ENCODE results near the gene PRADC1.

DNA sequence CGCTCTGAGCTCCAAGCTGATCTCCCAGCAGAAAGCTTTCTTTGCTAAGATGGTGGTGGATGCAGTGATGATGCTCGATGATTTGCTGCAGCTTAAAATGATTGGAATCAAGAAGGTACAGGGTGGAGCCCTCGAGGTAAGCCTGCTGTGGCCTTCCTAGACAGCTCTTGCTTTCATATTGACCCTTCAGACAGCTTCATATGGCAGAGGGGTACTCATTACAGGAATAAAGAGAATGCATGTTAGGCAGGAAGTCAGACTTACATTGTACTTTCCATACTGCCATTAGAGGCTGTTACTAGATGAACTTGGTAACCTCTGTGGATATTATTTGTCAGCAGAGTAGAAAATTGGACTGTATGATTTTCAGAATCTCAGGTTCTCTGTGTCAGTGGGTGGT, 11.5 kb upstream of the PRADC1 start:
- TF ChIP-seq POLR2A (IDR thresholded peaks at IDR 0.05; ENCODE audit: low read depth), result no peak
- TF ChIP-seq, protein P1, sequence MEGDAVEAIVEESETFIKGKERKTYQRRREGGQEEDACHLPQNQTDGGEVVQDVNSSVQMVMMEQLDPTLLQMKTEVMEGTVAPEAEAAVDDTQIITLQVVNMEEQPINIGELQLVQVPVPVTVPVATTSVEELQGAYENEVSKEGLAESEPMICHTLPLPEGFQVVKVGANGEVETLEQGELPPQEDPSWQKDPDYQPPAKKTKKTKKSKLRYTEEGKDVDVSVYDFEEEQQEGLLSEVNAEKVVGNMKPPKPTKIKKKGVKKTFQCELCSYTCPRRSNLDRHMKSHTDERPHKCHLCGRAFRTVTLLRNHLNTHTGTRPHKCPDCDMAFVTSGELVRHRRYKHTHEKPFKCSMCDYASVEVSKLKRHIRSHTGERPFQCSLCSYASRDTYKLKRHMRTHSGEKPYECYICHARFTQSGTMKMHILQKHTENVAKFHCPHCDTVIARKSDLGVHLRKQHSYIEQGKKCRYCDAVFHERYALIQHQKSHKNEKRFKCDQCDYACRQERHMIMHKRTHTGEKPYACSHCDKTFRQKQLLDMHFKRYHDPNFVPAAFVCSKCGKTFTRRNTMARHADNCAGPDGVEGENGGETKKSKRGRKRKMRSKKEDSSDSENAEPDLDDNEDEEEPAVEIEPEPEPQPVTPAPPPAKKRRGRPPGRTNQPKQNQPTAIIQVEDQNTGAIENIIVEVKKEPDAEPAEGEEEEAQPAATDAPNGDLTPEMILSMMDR (IDR thresholded peaks at IDR 0.05), result no peak

Measured in esophagus muscularis mucosa (tissue), 3 donors.